ENCODE results near the gene ANO8. TPM values are rescaled to one million over a fixed set of nuclear protein-coding genes. Genes with fewer than 3 reads are reported as not detected.

ANO8 gene, protein sequence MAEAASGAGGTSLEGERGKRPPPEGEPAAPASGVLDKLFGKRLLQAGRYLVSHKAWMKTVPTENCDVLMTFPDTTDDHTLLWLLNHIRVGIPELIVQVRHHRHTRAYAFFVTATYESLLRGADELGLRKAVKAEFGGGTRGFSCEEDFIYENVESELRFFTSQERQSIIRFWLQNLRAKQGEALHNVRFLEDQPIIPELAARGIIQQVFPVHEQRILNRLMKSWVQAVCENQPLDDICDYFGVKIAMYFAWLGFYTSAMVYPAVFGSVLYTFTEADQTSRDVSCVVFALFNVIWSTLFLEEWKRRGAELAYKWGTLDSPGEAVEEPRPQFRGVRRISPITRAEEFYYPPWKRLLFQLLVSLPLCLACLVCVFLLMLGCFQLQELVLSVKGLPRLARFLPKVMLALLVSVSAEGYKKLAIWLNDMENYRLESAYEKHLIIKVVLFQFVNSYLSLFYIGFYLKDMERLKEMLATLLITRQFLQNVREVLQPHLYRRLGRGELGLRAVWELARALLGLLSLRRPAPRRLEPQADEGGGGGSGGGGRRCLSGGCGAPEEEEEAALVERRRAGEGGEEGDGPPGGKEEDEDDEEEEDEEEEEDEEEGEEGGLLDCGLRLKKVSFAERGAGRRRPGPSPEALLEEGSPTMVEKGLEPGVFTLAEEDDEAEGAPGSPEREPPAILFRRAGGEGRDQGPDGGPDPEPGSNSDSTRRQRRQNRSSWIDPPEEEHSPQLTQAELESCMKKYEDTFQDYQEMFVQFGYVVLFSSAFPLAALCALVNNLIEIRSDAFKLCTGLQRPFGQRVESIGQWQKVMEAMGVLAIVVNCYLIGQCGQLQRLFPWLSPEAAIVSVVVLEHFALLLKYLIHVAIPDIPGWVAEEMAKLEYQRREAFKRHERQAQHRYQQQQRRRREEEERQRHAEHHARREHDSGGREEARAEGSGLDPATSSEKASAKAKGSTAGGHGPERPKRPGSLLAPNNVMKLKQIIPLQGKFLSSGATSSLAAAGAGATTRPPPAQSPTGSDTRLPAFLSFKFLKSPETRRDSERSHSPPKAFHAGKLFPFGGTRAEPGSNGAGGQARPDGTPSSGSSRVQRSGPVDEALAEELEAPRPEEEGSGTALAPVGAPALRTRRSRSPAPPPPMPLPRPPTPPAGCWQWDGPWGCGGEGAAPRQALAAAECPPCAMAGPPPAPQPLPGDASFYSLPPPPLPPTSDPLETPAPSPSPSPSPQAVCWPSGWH
- 6.8 TPM for total RNA-seq
- long read RNA-seq, partial matches to known transcripts = 0 of 2 reads
- long read RNA-seq, other reads (novel, unspliced or antisense) = 2 of 2 reads

DNA sequence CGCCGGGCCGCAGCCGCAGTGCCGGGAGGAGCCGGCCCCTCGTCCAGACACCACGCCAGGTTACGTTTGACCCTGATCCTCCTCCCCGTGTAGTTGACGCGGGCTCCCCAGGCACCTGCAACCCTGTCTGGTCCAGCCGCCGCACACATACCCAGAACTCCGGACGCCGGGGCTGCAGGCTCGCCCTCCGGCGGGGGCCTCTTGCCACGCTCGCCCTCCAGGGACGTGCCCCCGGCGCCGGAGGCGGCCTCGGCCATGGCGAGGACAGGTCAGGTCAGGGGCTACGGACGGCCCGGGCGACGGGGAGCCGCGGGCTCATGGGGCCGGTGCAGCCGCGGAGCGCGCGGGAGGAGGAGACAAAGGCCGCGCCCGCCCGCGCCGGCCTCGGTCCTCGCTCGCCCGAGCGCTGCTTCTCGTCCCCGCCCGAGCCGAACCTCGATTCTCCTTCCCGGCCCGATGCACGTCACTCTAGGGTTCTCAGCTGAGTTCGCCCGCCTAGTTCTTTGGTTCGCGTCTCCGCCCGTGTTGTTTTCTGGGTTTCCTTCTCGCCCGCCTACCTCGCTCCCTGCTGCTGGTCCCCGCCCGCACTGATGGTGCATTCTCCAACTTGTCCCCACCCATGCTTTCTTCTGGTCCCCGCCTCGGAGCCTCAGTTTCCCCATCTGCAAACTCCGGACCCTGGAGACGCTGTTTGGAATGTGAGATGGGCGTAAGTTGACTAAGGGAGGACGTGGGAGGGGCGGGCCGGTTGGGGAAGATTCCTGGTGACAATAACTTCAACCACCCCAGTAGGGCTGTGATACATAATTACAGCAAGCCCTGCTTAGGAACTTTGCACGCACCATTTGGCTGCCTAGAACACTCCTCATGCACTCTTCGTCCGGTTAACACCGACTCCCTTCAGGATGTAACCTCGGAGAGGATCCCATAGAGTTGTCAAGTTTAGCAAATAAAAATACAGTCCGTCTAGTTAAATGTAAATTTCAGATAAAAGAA lies at the start of gene ANO8:
Gene ANO8 (minus strand): TSS at position 442 of the 996 bp plus-strand sequence. CDS start 185 bp downstream, at position 257.
- no peaks in the 10 kb centered on the region for H3K9me3 ChIP-seq (replicated peaks)
- H3K27ac ChIP-seq (replicated peaks) = peak within 1 kb of the TSS; percentile 82
- TF ChIP-seq, protein P1, sequence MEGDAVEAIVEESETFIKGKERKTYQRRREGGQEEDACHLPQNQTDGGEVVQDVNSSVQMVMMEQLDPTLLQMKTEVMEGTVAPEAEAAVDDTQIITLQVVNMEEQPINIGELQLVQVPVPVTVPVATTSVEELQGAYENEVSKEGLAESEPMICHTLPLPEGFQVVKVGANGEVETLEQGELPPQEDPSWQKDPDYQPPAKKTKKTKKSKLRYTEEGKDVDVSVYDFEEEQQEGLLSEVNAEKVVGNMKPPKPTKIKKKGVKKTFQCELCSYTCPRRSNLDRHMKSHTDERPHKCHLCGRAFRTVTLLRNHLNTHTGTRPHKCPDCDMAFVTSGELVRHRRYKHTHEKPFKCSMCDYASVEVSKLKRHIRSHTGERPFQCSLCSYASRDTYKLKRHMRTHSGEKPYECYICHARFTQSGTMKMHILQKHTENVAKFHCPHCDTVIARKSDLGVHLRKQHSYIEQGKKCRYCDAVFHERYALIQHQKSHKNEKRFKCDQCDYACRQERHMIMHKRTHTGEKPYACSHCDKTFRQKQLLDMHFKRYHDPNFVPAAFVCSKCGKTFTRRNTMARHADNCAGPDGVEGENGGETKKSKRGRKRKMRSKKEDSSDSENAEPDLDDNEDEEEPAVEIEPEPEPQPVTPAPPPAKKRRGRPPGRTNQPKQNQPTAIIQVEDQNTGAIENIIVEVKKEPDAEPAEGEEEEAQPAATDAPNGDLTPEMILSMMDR (IDR thresholded peaks at IDR 0.05; ENCODE audit: borderline replicate concordance) = no peak
- no peaks in the 10 kb centered on the region for H3K36me3 ChIP-seq
- peaks cover 47% of the 10 kb centered on the region for H3K4me1 ChIP-seq
- intact Hi-C loops (cut with micrococcal nuclease) = no loop called here
- H3K27me3 ChIP-seq (ENCODE audit: low read depth) = no peaks in the 10 kb centered on the region
- peak; percentile 96 for DNase-seq
- peak within 1 kb of the TSS; percentile 87 for H3K4me3 ChIP-seq

DNA sequence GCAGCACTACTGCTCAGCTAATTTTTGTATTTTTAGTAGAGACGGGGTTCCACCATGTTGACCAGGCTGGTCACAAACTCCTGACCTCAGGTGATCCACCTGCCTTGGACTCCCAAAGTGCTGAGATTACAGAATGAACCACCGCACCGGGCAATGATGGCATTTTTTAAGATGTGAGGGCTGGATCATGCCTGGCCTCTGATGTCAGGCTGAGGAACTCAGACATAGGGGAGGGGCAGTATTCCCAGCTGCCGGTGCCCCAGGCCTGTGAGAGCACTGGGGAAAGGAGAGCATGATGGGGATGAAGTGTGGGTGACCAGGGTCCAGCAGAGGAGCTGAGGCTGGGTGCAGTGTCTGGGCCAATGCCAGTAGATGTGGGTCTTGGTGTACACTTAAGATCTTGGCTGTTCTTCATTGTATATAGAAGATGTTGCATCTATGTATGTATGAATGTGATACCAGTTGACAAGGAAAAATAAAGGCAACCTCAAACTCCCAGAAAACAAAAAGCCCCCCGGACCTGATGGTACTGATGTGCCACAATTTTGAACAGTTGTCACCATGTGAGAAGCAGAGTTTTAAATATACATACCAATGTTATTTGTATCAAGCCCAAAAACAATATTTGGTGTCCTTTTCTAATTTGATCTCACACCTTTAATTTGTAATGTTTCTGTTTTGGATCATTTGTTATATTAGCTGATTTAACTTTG lies 45.9 kb upstream of the ANO8 start:
- TF ChIP-seq, protein P1 (IDR thresholded peaks at IDR 0.05; ENCODE audit: borderline replicate concordance) = no peak
- no peak overlapping the region for H3K4me3 ChIP-seq
- peaks cover 5% of the 10 kb centered on the region for H3K9me3 ChIP-seq (replicated peaks)
- H3K27me3 ChIP-seq (ENCODE audit: low read depth) = peaks cover 25% of the 10 kb centered on the region
- H3K27ac ChIP-seq (replicated peaks) = no peak overlapping the region
- no peaks in the 10 kb centered on the region for H3K36me3 ChIP-seq
- H3K4me1 ChIP-seq = peaks cover 28% of the 10 kb centered on the region
- intact Hi-C loops (cut with micrococcal nuclease) = loop anchor here (10.0 kb wide), 1 partner anchor 86 kb away; no protein-coding TSS in a partner anchor
- no peak for DNase-seq

DNA sequence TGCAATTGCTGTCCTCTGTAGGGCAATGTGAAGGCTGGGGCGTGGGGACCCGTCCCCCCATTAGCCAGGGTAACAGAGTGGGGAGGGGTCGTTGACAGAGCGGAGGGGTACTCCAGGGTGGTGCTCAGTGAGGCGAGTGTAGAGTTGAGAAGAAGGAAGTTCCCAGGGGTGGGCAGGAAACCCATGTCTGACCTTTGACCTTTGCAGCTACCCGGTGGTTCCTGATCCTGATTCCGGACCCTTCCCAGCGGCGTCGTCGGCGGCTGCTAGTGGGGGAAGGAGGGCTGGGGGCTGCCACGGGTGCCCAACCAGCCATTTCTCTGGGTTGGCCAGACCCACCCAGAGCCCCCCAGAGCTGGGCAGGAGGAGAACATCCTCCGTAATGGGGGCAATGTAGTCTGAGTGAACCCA lies 44.6 kb upstream of the ANO8 start:
- no peak overlapping the region for H3K4me3 ChIP-seq
- TF ChIP-seq, protein P1 (IDR thresholded peaks at IDR 0.05; ENCODE audit: borderline replicate concordance) = no peak
- peaks cover 5% of the 10 kb centered on the region for H3K9me3 ChIP-seq (replicated peaks)
- intact Hi-C loops (cut with micrococcal nuclease) = no loop called here
- peaks cover 25% of the 10 kb centered on the region for H3K27me3 ChIP-seq (ENCODE audit: low read depth)
- H3K4me1 ChIP-seq = peaks cover 25% of the 10 kb centered on the region
- H3K27ac ChIP-seq (replicated peaks) = no peak overlapping the region
- H3K36me3 ChIP-seq = no peaks in the 10 kb centered on the region
- no peak for DNase-seq

DNA sequence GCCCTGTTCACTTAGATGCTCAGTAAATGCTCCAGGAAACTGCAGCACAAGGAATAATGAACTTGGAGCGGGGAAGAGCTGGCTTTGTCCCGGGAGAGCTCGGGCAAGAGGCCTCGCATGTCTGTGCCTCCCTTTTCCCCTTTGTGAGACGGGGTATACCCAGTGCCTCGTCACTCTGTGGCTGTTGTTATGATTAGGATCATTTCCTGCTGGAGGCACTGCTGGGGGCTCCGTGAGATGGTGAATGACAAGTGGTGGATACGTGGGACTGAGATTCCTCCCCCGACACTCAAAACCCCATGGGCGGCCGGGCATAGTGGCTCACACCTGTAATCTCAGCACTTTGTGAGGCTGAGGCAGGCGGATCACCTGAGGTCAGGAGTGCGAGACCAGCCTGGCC lies 43.6 kb upstream of the ANO8 start:
- TF ChIP-seq, protein P1 (IDR thresholded peaks at IDR 0.05; ENCODE audit: borderline replicate concordance) = no peak
- no peak for DNase-seq
- Histone ChIP-seq H3K27me3 (ENCODE audit: low read depth) (peaks cover 25% of the 10 kb centered on the region), H3K27ac (replicated peaks) (no peak overlapping the region), H3K36me3 (no peaks in the 10 kb centered on the region), H3K4me3 (no peak overlapping the region), H3K9me3 (replicated peaks) (peaks cover 5% of the 10 kb centered on the region), H3K4me1 (peaks cover 25% of the 10 kb centered on the region)
- intact Hi-C loops (cut with micrococcal nuclease) = no loop called here
